ENCODE results near the gene HHAT.

HHAT gene

DNA sequence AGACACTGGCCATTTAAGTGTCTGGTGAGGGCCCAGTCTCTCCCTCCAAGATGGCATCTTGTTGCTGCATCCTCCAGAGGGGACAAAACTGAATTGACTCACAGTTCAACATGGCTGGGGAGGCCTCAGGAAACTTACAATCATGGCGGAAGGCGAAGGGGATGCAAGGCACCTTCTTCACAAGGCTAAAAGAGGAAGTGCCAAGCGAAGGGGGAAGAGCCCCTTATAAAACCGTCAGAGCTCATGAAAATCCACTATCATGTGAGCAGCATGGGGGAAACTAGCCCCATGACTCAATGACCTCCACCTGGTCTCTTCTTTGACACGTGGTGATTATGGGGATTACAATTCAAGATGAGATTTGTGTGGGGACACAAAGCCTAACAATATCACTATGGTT, 280.1 kb downstream of the HHAT start:
- DNase-seq, result no peak

DNA sequence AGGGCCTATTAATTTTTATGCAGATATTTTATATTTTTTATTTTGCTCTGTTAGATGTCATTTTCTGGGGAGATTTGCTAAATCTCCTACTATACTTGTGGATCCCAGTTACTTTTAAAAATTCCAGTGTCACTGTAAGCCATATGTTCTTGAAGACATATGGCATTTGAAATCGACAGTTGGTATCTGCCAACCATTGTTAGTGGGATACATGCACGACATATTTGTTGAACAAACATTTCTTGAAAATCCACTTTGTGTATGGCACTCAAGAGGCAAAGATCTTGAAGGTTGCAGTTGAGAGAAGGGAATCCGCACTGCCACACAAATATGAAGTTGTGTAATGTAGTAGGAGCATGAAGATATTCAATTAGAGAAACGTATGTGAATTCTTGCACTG, 287.7 kb downstream of the HHAT start:
- no peak for DNase-seq

DNA sequence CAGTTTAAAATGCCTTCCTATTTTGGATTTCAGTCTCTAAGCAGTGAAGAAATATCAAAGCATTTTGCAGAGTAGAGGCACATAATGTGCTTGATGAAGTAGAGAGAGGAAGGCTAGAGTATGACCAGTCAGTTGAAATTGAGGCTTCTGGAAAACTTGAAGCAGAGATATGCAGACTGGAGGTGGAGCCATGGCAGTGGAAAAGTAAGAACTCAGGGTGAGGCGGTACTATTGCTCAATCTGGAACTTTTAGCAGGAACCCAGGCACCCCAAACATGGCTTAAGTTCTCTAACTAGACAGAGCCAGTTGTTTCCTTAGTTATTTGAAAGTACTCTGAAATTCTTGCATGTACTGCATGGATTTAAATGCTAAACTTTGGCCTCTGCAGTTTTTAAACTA, 288.6 kb downstream of the HHAT start:
- no peak for DNase-seq

DNA sequence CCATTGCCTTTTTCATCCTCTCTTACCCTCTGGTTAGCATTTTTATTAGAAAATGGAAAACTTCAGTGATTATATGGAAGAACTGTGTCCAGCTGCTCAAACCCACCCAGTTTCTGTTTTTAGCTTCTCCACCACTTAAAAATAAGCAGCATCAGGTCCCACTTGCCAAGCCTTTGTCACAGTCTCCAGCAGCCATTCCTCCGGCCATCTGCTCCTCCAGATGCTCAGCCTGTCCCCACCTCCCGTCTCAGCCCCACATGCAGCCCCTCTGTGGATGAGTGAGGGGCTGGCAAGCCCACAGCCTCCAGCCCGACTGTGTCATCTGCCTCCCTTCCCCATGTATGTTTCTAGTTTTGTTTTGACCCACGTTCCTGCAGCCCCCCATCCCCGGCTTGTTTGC, 289.7 kb downstream of the HHAT start:
- DNase-seq, result no peak

DNA sequence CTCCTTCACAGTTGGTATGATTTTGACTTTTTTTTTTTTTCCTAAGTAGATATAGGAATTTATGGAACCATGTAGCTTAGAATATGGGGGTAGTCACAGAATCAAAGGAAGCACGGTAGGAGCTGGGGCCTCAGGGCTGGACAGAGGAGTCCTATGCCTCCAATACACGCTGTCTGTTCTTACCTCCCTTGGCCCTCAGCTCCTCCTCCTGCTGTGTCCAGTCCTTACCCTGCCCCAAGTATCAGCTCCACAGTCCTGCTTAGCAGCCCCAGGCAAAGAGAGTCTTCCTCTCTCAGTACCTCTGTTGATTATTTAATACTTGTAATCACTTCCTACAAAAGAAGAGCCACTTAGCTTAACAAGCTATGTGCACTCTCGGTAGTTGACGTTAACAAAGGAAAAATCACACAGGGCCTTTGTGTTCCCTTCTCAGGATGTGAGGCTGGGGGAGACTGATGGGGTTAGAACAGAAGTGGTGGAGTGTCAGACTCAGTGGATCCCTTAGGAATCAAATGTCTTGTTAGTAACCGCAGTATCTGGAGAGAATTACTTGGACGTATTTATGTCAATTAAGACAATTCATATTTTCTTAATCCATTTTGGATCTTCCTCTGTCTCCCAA, 292.3 kb downstream of the HHAT start:
- DNase-seq, result no peak

DNA sequence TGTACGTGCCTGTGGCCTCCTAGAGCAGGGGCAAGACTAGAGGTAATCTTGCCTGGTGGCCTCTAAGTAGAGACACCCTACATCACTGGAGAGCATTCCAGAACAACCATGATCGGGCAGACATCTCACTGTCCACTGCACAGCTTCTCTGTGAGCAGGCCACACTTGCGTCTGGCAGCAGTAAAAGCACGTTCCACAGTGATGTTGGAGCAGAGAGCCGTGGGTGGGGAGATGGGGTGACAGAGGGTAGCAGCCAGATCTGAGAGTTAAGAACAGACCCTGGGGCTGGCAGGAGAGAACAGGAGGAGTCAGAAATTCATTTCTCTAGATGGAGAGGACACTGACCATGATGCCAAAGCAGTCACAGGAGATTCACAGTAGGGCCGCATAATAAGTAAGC, 293.0 kb downstream of the HHAT start:
- no peak for DNase-seq

DNA sequence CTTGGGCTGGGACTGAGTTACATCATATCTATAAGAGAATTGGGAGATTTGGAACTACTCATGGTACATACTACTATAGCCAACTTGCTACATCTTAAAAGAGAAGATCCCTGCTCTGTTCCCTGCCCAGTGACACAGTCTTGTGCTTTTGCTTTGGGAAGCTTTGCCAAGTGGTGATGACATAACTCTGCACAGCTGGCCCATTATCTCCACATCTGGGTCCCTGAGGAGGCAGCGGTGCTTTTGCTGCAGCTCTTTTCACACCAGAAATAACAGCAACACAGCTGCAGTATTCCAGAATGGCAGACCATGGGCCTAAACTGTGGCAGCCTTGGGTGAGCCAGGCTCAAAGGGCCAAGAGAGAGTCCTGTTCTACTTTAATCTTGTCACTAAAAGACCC, 296.0 kb downstream of the HHAT start:
- no peak for DNase-seq

DNA sequence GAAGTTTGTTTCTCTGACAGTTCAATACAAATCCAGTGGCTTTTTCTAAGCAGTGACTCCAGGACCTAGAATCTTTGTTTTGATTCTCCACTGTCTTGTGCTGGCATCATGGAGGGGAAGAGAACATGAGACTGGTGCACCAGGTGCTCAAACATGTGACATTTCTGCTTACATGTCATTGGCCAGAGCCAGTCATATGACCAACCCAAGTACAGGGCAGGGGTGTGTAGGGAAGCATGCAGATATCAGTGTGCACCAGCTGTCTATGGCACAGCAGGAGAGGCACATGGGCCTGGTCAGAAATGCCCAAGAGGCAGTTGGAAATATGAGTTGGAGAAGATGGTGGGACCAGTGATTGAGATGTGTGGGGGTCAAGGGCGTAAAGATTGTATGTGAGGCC, 297.0 kb downstream of the HHAT start:
- DNase-seq, result no peak

DNA sequence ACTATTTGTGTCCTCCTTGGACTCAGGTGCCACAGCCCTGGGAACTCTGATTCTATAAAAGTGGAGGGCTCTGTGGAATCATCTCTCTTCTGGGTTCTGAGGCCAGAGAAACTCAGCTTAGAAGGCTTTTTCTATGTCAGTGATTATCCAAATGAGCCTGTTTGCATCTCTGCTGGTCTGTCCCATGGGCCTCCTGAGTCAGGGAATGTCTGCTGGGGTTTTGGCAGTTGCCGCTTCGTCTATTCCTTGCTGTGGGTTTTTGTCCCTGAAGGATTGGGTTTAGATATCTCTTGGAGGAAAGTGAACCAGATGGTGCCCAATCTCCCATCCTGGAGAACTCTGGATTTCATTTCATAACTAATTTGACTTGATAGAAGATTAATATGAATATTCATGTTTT, 297.6 kb downstream of the HHAT start:
- DNase-seq, result no peak

DNA sequence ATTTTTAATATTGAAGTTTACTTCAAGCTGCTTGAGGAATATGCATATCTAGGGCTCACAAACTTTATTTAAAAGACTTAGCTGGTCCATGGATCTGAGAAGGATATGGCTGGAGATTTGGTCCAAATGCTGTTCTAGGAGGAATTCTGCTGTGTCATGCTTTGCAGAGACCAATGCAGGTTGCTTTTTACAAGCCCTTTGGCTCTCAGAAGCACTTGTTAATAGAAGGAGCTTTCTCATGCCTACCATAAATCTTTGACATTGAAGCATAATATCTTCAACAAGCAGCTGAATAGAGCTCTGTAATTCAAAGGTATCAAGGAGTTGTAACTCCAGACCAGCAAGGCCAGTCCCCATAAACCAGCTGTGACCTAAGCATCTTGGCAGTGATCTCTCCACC, 299.1 kb downstream of the HHAT start:
- no peak for DNase-seq

DNA sequence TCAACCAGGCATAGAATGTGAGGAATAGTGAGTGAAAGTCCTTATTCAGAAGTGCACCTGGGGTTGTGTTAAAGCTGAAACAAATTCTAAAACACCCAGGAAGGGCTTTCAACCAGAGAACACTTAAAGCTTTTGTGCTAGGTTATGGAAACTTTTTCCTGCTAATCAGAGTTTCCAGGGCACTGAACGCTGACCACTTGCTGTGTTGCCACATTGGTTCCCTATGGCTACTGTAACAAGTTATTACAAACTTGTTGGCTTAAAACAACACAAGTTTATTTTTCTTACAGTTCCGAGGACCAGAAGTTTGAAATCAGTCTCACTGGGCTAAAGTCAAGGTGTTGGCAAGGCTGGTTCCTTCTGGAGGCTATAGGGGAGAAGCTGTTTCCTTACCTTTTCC, 300.6 kb downstream of the HHAT start:
- no peak for DNase-seq

DNA sequence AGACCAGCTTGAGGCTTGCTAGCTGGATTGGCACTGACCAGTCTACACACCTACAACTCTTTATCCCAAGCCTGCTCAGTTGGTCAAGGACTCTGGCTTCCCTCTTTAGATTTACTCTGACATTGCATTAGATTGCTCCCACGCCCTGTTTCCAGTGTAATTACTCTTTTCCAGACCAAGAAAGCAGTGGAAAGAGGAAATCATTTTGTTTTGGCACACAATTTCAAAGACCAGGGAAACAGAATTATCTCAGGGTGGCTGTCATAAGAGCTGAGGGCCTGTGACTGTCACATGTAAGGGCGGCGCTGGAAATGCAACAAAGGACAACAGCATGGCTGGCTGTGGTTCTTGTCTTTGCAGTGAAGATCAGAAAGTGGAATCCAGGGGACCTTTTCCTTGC, 302.7 kb downstream of the HHAT start:
- DNase-seq, result no peak

DNA sequence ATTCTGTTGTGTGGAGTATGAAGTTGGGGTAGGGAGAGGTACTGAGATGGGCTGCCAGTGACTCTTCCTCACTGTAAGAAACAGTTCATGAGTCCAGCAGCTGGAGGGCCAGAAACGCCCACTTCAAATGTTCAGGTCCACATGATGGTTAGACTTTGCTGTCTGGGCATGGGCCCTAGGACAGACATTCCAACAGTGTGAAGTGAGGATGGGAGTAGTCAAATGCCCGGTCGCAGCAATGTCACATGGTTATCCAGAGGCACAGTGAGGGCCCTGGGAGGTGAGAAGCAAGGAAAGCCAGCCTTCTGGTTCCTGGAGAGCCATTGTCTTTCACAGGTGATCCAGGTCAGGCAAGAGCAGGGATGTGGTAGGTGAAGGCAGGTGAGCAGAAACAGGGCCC, 304.4 kb downstream of the HHAT start:
- no peak for DNase-seq

DNA sequence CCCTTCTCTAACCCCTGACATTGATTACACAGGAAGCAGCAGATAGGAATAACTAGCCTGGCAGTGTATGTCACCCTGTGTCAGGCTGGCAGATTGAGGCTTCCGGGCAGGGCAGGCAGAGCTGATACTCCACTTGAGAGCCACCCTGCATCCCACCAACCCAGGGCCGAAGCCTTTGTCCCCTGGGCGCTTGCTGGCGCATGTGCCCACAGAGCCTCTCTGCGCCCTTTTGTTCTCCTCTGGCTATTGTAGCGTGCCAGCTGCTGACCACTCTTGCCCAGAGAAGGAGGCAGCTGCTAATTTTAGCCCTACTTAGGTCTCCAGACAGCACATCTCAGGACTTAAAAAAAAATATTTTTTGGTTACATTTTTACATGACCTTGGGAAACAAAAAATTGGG, 304.9 kb downstream of the HHAT start:
- no peak for DNase-seq

DNA sequence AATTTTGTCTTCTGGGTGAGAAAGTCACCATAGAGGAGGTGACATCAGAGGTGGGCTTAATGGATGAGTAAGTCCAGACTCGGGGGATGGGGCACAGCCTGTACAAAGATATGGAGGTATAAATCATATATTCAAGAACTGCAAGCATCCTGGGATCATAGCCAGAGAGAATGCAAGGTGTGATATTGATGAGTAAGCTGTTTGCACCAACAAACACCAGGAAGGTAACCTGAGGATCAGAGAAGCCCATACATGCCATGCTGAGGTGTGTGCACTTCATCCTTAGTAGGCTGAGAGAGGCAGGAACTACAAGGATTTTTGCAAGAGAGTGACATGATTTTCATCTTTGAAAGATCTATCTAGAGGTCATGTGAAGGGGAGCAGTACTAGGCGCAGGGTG, 306.4 kb downstream of the HHAT start:
- DNase-seq, result no peak

DNA sequence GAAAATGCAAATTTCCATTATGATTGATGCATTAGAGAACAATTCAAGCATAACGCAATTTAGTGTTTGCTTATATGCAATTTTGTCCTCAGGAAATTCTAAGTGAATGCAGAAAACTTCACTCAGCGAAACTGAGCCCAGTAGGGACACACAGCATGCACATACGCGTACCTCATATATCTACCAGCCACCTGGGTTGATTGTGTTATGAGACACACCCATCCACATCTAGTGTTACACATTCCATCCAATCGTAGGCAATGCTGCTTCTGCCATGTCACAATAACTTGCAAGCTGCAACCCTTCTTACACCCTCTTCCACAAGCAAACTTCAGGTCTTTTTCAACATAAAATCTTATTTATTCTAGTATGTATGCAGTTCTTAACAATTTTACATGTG, 312.9 kb downstream of the HHAT start:
- no peak for DNase-seq

DNA sequence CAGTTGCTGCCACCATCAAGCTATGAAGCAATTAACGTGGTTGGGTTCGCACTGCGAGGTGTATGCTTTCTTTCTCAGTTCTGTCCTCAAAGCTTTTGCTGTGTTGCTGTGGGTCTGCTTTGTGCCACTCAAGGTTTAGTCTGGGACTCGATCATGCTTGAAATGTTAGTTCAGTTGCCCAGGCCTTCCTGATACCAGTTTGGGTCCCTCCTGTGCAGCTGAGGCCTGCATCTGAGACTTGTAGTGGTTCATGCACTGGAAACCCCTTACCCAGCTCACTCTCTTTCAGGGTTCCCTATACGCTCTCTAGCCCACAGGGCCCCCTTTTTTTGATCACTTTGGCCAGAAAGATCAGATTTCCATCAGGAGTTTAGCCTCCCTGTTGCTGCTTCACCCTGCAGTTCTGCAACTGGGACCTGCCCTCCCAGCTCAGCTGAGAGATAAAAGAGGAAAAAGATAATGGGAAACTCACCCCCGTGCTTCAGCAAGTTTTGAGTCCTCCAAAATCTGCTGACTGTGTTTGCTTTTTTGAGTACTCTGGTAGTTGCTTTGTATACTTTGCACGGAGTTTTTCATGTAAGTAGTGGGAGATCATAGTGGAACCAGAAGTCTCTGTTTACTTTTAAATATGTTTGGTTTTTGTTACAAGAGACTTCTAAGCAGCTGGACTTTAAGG, 317.0 kb downstream of the HHAT start:
- DNase-seq, result no peak

DNA sequence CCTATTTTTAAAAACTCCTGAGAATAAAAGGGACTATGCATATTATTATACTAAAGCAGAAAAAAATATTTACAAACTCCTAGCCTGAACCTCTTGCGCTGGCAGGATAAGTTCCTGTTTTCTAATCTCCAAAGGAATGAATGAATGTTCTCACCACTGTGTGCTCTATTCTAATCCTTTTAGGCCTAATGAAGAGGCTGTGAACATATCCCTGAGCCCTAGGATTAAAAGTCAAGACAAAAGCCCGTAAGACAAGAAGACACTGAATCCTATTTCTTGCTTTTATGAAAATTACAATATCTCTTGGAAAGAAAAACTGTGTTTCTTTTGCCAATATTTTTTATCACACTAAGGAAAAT, 317.5 kb downstream of the HHAT start:
- no peak for DNase-seq

DNA sequence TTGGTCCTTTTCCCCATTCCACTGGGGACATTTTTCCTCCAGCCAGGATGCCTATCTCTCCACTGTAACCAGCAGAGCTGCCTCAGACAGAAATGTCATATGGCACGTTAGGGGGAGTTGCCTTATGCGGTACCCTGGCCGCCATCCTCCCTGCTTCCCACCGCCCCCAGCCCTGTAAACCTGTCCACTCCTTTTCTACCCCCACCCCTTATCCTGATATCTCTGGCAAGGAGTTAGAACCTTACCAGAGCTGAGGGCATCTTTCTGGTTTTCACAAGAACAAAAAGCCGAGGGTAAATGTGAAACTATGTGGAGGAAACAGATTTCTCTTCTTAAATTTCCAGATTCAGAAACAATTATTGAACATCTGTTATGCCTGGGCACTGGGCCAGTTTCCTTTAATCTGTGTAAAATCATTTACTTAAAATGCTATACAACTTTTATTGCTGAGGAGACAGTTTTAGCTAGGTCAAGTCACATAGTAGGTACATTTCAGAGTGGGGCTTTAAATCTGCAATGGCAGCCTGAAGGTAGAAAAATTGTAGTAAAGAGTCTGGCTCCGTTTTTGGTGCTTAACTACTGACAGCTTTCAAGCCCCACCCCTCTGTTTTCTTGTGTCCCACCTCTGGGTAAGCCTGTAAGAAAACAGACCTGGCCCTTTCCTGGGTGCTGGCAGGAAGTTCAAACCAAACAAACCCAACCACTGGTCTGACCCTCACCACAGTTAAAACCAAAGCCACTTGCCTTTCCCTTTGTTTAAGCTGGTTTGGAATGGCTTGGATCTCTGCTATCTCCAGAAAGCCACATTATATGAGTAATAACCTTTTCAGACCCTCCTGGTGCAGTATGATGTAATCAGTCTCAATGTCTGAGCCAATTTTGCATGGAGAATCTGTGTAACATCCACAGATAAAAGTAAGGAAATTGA, 319.0 kb downstream of the HHAT start:
- no peak for DNase-seq

DNA sequence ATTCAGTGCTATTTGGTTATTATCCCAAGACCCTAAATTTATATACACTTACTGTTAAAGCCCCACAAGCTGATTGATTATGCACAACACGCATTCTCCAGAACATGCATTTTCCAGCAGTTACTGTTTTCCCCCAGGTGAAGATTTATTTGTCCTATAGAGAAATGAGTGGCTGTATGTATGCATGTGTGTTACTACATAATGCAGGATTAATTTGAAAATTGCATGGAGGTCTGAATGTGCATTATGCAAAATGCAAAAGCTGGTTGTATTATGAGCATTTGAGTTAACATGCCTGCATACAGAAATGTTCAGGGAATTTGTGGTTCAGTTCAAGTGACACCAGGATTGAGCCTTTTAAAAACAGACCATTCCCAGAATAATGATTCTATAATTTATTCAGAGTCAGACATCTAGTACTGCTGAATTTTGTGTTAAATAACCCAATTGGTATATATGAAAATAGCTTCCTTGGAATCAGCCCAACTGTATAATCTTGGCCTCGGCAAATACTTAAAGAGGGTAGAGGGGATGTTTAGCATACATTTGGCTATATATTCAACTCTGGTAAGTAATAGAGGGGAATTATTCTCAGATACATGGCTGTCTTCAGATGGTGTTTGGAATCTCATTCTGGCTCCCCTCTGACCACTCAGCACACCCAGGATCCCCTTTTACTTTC, 320.0 kb downstream of the HHAT start:
- DNase-seq, result no peak

DNA sequence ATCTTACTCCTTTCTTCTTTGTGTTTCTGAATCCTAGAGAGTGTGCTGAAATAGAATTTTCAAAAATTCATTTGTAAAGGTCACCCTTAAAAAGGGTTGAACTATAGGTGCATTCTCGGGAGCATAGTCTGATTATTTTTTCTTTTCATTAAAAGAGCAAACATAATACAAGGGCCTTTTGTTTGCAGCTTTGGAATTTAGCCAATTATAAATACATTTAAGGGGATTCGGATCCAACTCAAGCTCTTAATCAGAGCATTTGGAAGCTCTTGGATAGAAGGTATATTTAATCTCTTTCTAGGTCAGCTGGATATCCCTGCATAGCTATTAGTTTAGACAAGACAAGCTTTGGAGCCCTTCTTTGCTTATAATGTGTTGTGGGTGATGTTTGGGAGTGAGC, 321.7 kb downstream of the HHAT start:
- DNase-seq, result no peak

DNA sequence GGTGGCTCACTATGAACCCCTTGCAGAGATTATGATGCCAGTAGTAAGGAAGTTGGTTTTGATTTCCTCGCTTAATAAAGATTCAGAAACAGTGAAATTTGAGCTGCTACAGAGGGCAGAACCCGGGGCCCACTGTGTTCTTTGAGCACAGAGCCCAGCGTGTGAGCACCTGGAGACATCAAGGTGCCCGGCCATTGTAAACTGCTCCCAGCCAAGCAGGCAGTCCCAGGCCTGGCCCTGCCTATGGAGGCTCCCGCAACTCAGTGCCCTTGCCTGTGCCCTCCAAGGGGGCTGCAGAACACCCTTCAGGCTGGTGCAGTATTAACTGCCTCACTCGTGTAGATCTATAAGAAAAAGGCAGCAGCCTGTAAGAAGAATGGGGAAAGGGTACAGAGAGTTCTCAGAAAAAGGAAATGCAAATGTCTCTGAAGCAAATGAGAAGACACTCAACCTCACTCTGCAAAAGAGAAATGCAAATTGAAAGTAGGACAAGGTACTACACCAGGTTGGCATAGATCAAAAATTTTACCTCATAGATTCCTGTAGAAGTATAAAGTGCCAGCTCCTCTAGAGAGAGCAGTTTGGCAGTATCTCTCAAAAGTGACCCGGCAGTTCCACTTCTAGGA, 323.7 kb downstream of the HHAT start:
- DNase-seq, result no peak

DNA sequence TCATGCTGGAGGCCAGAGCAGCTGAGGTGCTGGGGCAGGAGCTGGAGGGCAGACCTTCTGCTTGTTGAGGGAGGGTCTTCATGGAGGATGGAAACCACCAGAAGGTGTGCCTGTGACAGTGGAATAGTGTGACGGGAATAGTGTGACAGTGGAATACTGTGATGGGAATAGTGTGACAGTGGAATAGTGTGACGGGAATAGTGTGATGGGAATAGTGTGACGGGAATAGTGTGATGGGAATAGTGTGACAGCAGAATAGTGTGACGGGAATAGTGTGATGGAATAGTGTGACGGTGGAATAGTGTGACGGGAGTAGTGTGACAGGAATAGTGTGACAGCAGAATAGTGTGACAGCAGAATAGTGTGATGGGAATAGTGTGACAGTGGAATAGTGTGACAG, 325.1 kb downstream of the HHAT start:
- DNase-seq, result no peak

All from NCI-H2029 treated with DMSO at 0.1 percent for 48 hours (cell line).